HG03196 (cell line): Measurements from ENCODE around the gene RTP3.

Experiments
- ATAC-seq: cut with Tn5 transposase; IDR thresholded peaks from one replicate; pipeline ENCODE4 v1.9.1; 2021; ENCODE audit not compliant: unreplicated experiment

Gene RTP3

DNA sequence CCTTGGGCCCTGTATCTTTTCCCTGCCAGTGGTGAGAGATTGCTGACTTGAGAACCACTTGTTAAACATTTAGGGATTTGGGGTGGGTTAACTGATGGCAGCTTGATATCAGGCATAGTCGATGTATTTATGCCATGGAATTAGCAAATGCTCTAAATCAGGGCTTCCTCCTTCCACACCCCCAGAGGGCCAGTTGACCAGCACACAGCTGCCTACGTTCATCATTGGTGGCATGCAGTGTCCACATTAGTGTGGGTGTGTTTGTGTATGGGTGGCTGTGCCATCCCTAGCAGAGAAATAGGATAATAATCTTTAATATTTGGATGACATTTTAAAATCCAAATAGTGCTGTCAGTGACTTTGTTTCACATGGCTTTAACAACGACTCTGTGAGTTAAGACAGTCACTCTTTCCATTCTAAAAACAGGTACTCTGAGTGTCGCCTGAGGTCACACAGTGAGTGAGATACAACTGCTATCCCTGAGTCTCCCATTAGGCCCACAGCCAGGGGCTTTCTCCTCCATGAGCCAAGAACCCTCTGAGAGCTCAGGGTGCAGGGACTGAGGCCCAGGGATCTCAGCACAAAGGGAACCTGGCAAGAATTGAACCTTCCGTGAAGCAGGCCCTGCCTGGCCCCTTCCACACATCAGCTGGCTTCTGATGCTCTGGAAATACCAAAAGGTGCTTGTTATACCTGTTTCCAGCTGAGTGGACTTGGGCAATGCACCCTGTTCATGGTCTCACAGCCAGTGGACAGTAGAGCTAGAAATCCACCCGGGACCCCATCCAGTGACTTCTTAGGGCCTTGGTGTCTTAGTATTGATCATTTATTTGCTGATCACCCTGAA lies 28.8 kb upstream of the RTP3 start:
- ATAC-seq = no peak

DNA sequence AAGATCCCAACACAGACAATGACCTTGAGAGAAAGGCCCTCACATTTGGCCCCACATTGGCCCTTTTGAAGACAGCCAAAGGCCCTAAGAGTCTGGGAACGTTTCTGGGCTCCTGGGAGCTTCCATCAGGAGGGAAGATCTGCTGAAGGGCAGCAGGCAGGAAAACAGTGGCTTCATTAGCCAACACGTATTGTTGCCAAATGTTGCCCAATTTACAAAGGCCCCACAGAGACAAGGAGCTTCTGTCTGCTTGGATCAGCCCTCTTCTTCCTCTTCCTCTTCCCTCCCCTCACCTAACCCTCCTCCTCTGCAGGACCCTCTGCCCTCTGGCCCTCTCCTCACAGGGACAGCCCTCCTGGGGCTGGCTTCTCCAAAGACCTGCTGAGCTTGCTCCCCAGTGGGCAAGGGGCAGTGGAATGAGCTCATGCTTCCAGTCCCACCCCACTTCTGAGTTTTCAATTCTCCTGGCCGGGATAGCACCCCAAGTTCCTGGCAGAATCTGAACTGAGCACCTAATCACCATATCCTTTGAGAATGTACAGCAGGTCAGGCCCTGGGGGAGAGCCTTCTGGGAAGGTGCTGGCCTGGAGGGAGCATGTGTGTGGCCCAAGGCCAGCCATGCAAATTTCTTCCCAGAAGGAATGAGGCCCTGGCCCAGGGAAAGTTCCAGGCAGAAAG lies 28.0 kb upstream of the RTP3 start:
- no peak for ATAC-seq

GRCh38 chr3:46470831-46471230 lies 26.9 kb upstream of the RTP3 start:
- no peak for ATAC-seq

DNA sequence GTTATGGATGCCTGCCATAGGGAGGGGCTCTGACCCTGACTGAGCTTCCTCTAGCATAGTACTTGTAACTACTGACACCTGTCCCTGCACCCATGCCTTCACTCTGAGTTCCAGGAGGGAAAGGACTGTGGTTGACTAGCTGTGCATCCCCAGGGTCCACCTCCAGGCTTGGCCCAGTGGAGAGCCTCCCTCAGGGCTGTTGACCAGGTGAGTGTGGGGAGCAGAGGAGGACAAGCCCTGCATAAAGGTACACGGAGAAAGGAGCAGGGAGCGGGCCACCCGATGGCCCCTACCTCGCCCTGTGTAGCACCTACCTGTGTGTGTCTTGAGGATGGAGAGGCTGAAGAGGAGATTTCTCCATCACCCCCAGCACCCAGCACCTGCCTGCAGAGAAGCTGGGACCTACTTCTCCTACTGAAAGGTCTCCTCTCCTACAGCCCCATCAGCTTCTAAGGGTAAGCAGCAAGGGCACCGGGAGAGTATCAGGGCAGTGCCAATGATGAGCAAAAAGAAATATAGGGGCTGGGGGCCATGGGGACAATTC lies 26.3 kb upstream of the RTP3 start:
- no peak for ATAC-seq

DNA sequence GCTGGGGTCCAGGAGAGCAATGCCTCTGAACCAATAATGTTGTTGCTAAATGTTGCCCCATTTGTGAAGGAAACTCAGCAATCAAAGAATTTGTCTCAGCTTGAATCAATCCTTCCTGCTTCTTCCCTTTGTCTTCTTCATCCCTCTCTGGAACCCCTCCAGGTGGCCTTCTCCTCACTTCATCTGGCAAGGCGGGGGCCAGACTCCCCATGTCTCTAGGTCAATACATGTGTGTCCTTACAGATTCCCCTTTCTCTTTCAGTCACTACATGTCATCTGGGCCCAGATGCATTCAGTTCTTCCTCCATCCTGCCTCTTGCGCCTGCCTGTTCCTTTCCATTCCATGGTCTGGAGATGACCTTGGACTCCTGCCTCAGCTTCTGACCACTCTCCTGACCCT lies 25.0 kb upstream of the RTP3 start:
- no peak for ATAC-seq

- no peak for ATAC-seq
Observed at GRCh38 chr3:46477145-46477544, 20.6 kb upstream of the RTP3 start.

- ATAC-seq = no peak
Observed at GRCh38 chr3:46477756-46478155, 20.0 kb upstream of the RTP3 start.

GRCh38 chr3:46478341-46478740 lies 19.4 kb upstream of the RTP3 start:
- ATAC-seq = no peak

DNA sequence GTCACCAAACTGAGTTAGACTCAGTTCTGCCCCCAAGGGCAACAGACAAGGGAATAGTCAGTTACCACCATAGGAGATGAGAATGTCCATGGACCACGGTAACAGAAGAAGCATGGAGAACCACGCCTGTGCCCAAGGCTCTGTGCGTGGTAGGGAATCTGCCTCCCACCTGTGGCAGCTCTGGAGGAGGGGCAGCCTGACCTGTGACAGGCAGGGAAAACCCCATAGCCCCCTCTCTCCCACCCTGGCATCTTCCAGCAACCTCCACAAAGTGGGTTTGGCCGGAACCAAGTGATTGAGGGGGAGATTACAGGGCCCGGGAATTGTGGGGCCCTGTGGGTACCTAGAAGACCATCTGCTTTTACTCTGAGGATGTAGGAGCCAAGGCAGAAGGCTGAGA lies 18.8 kb upstream of the RTP3 start:
- ATAC-seq = no peak

- ATAC-seq = no peak
Observed at GRCh38 chr3:46479696-46480095, 18.1 kb upstream of the RTP3 start.

- ATAC-seq = no peak
Observed at GRCh38 chr3:46480491-46481195, 17.1 kb upstream of the RTP3 start.

DNA sequence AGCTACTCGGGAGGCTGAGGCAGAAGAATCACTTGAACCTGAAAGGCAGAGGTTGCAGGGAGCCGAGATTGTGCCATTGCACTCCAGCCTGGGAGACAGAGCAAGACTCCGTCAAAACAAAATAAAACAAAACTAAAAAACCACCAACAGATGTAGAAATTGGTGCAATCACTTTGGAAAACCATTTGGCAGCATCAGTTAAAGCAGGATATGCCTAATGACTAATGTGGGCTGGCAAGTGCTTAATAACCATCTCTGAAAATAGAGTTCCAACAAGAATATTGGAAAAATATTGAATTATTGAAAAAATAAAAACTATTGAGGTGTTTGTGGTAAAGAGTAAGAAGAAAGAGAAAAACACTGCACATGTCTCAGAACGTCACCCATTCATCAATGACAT lies 16.1 kb upstream of the RTP3 start:
- ATAC-seq = no peak

GRCh38 chr3:46482632-46483350 lies 15.0 kb upstream of the RTP3 start:
- ATAC-seq = no peak

DNA sequence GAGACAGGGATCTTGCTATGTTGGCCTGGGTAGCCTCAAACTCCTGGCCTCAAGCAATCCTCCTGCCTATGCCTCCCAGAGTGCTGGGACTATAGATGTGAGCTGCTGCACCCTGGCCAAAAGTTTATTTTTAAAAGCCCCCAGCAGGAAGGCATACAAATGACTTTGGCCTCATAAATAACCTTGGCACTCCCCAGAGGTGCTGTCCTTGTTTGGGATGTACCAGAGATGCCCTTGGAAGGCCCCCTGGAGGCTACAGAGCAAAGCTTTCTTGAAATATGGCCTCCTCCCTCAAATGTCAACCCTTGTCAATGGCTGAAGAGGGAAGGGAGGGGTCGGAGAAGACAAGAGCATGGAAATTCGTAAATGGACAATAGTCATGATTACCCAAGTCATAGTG lies 14.0 kb upstream of the RTP3 start:
- no peak for ATAC-seq

GRCh38 chr3:46484388-46484787 lies 13.4 kb upstream of the RTP3 start:
- no peak for ATAC-seq

DNA sequence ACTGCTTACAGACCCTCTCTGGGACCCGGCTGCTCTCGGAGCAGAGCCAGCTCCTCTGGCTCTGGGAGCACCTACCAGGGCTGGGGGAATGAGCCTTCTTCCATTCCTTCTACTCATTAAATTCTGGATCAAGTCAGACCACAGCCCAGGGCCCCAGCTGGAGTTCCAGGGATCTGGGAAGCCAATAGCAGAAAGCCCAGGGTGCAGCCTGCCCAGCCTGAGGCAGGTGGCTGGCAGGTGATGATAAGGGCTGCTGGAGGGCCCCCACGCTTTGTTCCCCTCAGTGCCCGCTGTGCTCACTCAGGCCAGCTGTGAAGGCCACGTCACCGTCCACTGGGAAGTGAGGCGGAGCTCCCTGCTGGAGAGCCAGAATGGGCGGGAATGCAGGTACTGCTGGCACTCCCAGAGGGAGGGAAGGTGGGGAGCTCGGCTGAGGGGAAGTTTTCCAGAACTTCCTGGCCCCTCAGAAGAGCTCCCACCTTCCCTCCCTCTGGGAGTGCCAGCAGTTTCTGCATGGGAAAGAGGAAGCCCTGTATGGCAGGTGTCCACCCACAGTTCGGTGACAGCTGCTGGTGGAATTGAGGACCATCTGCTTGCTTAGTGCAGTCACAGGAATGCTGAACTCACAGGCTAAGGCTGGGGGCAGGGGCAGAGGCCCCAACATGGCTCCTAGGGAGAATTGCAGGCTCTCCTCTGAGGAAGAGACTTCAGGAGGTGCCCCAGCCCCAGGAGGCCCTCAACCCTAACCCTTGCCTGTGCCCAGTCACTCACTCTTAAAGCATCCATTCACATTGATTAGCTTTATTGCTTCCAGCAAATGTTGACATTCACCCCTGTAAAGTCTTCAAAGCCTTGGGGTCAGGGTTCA lies 12.6 kb upstream of the RTP3 start:
- ATAC-seq = no peak

DNA sequence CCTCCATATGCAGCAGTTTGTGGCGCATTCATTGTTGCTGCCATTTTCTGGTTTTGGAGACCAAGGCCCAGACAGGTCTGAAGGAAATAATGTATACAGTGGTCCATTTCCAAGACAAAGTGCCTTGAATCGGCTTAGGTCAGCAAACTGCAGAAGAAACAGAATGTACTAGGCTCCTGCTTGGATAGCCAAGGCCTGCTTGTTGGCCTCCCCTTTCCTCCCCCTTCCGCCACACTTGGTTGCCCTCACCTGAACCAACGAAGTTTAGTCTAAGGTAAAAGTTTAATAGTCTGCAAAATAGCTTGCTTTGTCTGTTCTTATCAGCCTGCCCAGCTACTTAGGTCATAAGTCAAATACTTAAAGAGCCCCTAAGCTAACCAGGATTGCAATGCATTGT lies 12.0 kb upstream of the RTP3 start:
- no peak for ATAC-seq

DNA sequence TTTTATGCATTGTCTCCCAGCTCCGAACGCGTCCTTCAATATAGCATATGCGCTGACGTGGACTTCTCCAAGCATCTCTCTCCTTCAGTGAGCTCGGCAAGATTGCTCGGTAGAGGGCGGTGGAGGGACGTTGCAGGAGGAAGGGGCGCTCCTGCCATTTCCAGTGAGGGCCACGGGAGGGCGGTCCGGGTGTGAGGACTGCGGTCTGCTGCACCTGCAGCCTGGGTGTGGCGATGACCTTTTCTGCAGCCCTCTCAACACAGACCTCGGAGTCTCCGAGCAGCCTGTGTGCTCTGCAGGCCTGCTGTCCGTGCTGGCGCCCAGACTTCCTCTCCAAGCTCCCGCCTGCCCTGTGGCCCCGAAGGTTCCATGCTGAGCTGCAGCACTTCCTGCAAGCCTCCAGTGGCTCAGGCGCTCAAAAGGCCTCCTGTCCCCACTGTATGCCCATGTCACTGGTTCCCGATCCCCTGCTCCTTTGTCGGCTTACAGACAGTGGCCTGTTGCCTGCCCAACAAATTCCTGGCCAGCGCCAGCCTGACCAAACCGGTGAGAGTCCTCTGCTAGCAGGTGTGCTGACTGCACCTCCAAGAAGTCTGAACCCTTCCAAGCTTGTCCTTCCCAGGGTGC lies 8.9 kb upstream of the RTP3 start:
- peak; percentile 87 for ATAC-seq

GRCh38 chr3:46489381-46489780 lies 8.4 kb upstream of the RTP3 start:
- no peak for ATAC-seq

GRCh38 chr3:46489875-46490274 lies 7.9 kb upstream of the RTP3 start:
- ATAC-seq = no peak
